ENCODE results near the gene AARS2. TPM values are rescaled to one million over a fixed set of nuclear protein-coding genes. Genes with fewer than 3 reads are reported as not detected.

The AARS2 gene
- total and polyA plus RNA-seq, 8 donors: 2.9 to 19.3 (median 6.4) TPM

GRCh38 chr6:44339301-44339700, 26.2 kb upstream of the AARS2 start:
- peak in 1 of 2 donors; percentile 67 for DNase-seq
- no peak overlapping the region for H3K27ac ChIP-seq
- peaks cover 6 to 11% (median 9%) of the 10 kb centered on the region in 4 donors for H3K4me1 ChIP-seq
- H3K36me3 ChIP-seq: no peaks in the 10 kb centered on the region
- no peak overlapping the region for H3K4me3 ChIP-seq
- WGBS, 5 donors: 45 to 72% (median 51%) methylated on average over 5 of the region's 5 CpGs
- TF ChIP-seq POLR2AphosphoS5 (IDR thresholded peaks at IDR 0.05): no peak
- no peak for TF ChIP-seq CTCF (IDR thresholded peaks at IDR 0.05)
- TF ChIP-seq EP300 (IDR thresholded peaks at IDR 0.05): no peak
- TF ChIP-seq POLR2A (IDR thresholded peaks at IDR 0.05): no peak
- intact Hi-C loops (cut with DNase I; ENCODE audit: low total_unique reads): no loop called here
- no peaks in the 10 kb centered on the region for H3K9me3 ChIP-seq
- H3K27me3 ChIP-seq: peaks cover 0 to 34% (median 16%) of the 10 kb centered on the region in 3 donors

GRCh38 chr6:44338228-44339122, 25.3 kb upstream of the AARS2 start:
- H3K27ac ChIP-seq: peak overlapping the region in 1 of 5 donors; percentile 5
- TF ChIP-seq EP300 (IDR thresholded peaks at IDR 0.05): no peak
- peak in 1 of 3 donors; percentile 18 for TF ChIP-seq POLR2AphosphoS5 (IDR thresholded peaks at IDR 0.05)
- no peak for TF ChIP-seq POLR2A (IDR thresholded peaks at IDR 0.05)
- peak in 5 of 7 experiments; percentile 49 to 83 (median 60) for TF ChIP-seq CTCF (IDR thresholded peaks at IDR 0.05)
- peaks cover 6 to 11% (median 9%) of the 10 kb centered on the region in 4 donors for H3K4me1 ChIP-seq
- DNase-seq: peak; percentile 66 to 87
- H3K4me3 ChIP-seq: no peak overlapping the region
- no peaks in the 10 kb centered on the region for H3K9me3 ChIP-seq
- no peaks in the 10 kb centered on the region for H3K36me3 ChIP-seq
- peaks cover 0 to 34% (median 16%) of the 10 kb centered on the region in 3 donors for H3K27me3 ChIP-seq
- 2 to 5% (median 3%) methylated on average over 11 of the region's 11 CpGs for WGBS, 5 donors
- intact Hi-C loops (cut with DNase I; ENCODE audit: low total_unique reads): no loop called here

GRCh38 chr6:44335631-44336030, 22.5 kb upstream of the AARS2 start:
- TF ChIP-seq POLR2A (IDR thresholded peaks at IDR 0.05): no peak
- peaks cover 0 to 18% (median 0%) of the 10 kb centered on the region in 3 donors for H3K27me3 ChIP-seq
- intact Hi-C loops (cut with DNase I; ENCODE audit: low total_unique reads): no loop called here
- H3K27ac ChIP-seq: no peak overlapping the region
- WGBS, 5 donors: 43 to 65% (median 64%) methylated on average over 1 of the region's 1 CpG
- H3K9me3 ChIP-seq: no peaks in the 10 kb centered on the region
- no peaks in the 10 kb centered on the region for H3K36me3 ChIP-seq
- DNase-seq: no peak
- H3K4me1 ChIP-seq: no peaks in the 10 kb centered on the region
- H3K4me3 ChIP-seq: no peak overlapping the region

GRCh38 chr6:44333942-44334341, 20.8 kb upstream of the AARS2 start:
- intact Hi-C loops (cut with DNase I; ENCODE audit: low total_unique reads): no loop called here
- Histone ChIP-seq H3K27ac (no peak overlapping the region), H3K9me3 (no peaks in the 10 kb centered on the region), H3K4me1 (no peaks in the 10 kb centered on the region), H3K4me3 (no peak overlapping the region), H3K27me3 (peaks cover 0 to 29% (median 0%) of the 10 kb centered on the region in 3 donors), H3K36me3 (no peaks in the 10 kb centered on the region)
- no peak for DNase-seq
- WGBS, 5 donors: 80 to 91% (median 84%) methylated on average over 5 of the region's 5 CpGs
- TF ChIP-seq CTCF (IDR thresholded peaks at IDR 0.05): no peak
- TF ChIP-seq EP300 (IDR thresholded peaks at IDR 0.05): no peak
- TF ChIP-seq POLR2AphosphoS5 (IDR thresholded peaks at IDR 0.05): no peak
- no peak for TF ChIP-seq POLR2A (IDR thresholded peaks at IDR 0.05)
